GM13977 (cell line): ENCODE data around the gene GTF2H4.

Experiments
- DNase-seq: peaks from one replicate; pipeline ENCODE4 v3.0.0; 2012; ENCODE audit warnings: low spot score
- in situ Hi-C: fragments of 300-500 bp; cut with MboI; formaldehyde crosslinking; loops from one replicate; pipeline ENCODE4 v1.12.0; 2022; ENCODE audit warnings: low sequenced_read_pairs, low pct_unique_long_range_greater_than_20kb, mixed read lengths, inconsistent platforms; ENCODE audit not compliant: unreplicated experiment
- TF ChIP-seq, protein P1 (sequence below): IDR thresholded peaks from 2 replicates; pipeline ENCODE4 v1.5.1; 2012; ENCODE audit warnings: mild to moderate bottlenecking, control low read depth; ENCODE audit not compliant: insufficient read depth; ENCODE audit errors: extremely low read depth, missing control alignments

GTF2H4 gene

DNA sequence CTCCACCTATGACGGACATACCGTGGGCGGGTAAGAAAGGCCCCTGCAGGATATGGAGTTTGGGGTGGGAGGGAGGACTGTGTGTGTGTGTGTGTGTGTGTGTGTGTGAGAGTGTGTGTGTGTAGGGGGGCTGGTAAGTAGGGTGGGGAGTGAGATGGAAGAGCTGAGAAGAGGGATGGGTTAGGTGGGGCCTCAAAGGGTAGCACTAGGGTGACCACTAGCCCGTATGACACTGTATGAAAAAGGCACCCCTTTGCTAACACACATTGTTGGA is 16.6 kb upstream of the GTF2H4 start:
- in situ Hi-C loops: no loop called here
- TF ChIP-seq, protein P1, sequence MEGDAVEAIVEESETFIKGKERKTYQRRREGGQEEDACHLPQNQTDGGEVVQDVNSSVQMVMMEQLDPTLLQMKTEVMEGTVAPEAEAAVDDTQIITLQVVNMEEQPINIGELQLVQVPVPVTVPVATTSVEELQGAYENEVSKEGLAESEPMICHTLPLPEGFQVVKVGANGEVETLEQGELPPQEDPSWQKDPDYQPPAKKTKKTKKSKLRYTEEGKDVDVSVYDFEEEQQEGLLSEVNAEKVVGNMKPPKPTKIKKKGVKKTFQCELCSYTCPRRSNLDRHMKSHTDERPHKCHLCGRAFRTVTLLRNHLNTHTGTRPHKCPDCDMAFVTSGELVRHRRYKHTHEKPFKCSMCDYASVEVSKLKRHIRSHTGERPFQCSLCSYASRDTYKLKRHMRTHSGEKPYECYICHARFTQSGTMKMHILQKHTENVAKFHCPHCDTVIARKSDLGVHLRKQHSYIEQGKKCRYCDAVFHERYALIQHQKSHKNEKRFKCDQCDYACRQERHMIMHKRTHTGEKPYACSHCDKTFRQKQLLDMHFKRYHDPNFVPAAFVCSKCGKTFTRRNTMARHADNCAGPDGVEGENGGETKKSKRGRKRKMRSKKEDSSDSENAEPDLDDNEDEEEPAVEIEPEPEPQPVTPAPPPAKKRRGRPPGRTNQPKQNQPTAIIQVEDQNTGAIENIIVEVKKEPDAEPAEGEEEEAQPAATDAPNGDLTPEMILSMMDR: no peak
- DNase-seq: no peak

DNA sequence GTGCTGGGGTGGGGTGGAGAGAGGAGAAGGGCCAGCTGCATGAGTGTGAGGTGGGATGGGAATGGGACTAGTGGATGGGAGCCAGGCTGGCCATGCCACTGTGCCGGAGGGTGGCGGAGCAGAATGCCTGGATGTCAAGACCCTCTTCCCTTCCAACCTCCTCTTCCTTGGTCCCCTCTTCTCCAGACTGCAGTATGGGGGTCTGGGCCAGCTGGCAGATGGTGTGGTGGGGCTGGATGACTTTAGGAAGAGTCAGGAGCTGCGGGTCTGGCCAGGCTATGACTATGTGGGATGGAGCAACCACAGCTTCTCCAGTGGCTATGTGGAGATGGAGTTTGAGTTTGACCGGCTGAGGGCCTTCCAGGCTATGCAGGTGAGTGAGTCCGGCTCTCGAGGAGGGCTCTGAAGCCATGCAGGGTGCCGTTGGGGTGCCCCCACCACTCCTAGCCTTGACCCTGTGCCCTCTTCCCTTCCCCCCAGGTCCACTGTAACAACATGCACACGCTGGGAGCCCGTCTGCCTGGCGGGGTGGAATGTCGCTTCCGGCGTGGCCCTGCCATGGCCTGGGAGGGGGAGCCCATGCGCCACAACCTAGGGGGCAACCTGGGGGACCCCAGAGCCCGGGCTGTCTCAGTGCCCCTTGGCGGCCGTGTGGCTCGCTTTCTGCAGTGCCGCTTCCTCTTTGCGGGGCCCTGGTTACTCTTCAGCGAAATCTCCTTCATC is 16.0 kb upstream of the GTF2H4 start:
- DNase-seq: no peak
- in situ Hi-C loops: no loop called here
- TF ChIP-seq, protein P1: no peak

DNA sequence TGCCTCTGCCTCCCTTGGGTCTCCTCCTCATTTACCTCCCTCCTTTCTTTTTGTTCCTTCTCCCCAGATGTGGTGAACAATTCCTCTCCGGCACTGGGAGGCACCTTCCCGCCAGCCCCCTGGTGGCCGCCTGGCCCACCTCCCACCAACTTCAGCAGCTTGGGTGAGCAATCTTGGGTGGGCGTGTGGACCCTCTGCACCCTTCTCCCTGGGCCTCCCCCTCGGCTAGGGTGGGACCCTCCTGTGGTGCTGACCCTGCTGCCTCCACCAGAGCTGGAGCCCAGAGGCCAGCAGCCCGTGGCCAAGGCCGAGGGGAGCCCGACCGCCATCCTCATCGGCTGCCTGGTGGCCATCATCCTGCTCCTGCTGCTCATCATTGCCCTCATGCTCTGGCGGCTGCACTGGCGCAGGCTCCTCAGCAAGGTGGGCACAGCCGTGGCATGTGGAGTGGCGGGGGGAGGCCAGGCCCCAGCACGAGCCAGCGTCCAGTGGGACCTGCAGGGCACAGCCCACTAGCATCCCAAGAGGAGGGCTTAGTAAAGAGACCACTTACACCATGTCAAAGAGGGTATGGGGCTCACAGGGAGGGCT is 14.9 kb upstream of the GTF2H4 start:
- no peak for DNase-seq
- in situ Hi-C loops: no loop called here
- TF ChIP-seq, protein P1: no peak

DNA sequence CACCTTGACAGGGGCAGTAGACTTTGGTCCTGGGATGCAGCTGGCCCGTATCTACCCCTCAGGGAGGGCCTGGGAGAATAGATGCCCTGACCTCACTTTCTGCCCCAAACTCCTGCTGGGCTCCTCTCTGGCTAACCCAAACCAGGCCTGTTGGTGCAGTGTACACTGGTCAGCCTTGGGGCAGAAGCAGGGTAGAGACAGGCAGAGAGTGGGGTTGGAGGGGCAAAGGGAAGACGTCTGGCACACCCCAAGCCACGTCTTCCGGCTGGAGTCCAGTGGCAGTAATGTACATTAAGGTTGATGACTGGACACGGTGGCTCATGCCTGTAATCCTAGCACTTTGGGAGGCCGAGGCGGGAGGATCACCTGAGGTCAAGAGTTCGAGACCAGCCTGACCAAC is 14.3 kb upstream of the GTF2H4 start:
- DNase-seq: no peak
- in situ Hi-C loops: no loop called here
- TF ChIP-seq, protein P1: no peak

DNA sequence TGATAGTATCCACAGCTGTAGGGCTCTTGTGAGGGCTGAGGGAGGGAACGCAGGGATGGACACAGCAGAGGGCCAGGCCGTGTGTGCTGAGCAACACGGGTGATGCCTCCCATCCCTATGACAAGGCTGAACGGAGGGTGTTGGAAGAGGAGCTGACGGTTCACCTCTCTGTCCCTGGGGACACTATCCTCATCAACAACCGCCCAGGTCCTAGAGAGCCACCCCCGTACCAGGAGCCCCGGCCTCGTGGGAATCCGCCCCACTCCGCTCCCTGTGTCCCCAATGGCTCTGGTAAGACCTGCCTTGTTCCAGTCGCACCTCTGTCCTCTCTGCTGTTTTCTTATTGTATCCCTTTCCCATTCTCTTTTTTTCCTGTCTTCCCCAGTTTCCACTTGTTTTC is 13.6 kb upstream of the GTF2H4 start:
- in situ Hi-C loops: no loop called here
- TF ChIP-seq, protein P1: no peak
- no peak for DNase-seq

DNA sequence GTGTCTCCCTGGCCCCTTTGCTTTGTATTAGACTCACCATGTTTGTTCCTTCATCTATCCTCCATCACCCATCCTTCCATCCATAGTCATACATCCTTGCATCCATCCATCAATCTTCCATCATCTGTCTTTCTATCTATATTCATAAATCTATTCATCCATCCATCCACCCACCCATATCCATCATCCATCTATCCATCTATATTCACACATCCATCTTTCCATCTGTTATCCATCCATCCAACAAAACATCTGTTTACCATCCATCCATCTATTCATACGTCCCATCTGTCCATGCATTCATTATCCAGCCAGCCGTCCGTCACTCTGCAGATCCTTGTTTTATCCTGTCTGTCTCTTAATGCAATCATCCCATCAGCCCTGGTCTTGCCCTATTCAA is 13.1 kb upstream of the GTF2H4 start:
- TF ChIP-seq, protein P1: no peak
- in situ Hi-C loops: no loop called here

More for the DNA sequence above, 13.1 kb upstream of the GTF2H4 start:
- DNase-seq: no peak
